ENCODE results near the gene CELF2.
"Not testable (repeated sequence)": the region's sequence is repeated elsewhere in the genome, so short reads cannot be mapped to it uniquely, and the experiment has no call there.

Gene CELF2

GRCh38 chr10:11345224-11346054 lies 327.8 kb downstream of the CELF2 start:
- Mint-ChIP-seq H3K4me3 (no peak overlapping the region), H3K9me3 (peaks cover 20% of the 10 kb centered on the region), H3K4me1 (peaks cover 13% of the 10 kb centered on the region), H3K36me3 (ENCODE audit: low read depth) (peaks cover 6% of the 10 kb centered on the region), H3K27me3 (ENCODE audit: low read depth, poor library complexity) (no peaks in the 10 kb centered on the region), H3K27ac (no peak overlapping the region)
- no peak for TF ChIP-seq CTCF (IDR thresholded peaks at IDR 0.05)
- no peak for DNase-seq

- H3K4me1 Mint-ChIP-seq; H3K27me3 Mint-ChIP-seq (ENCODE audit: low read depth, poor library complexity); DNase-seq; H3K36me3 Mint-ChIP-seq (ENCODE audit: low read depth); H3K27ac Mint-ChIP-seq; H3K4me3 Mint-ChIP-seq: not testable (repeated sequence)
- peaks cover 37% of the 10 kb centered on the region for H3K9me3 Mint-ChIP-seq
Observed at GRCh38 chr10:11347580-11347979, 329.9 kb downstream of the CELF2 start.

DNA sequence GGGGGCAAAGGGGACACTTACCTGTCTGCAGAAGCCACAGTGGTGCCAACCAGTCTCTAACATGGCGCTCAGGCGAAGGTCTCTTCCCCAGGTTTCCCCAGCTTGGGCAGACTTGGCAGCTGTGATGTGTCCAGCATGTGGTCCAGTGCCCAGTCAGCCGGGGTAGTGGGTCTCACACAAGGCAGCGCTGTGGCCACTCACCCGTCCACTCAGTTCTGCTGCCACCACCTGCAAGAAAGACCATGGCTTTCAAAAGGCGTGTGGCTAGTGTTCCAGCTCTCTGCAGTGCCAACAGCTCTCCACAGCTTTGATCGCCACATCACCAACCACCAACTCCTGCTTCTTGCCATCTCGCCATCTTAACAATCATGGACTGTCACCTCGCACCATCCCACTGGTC lies 334.1 kb downstream of the CELF2 start:
- Mint-ChIP-seq H3K4me1 (peaks cover 7% of the 10 kb centered on the region), H3K9me3 (peaks cover 46% of the 10 kb centered on the region), H3K27ac (no peak overlapping the region), H3K36me3 (ENCODE audit: low read depth) (peaks cover 6% of the 10 kb centered on the region), H3K27me3 (ENCODE audit: low read depth, poor library complexity) (no peaks in the 10 kb centered on the region), H3K4me3 (no peak overlapping the region)
- DNase-seq = no peak
- no peak for TF ChIP-seq CTCF (IDR thresholded peaks at IDR 0.05)

DNA sequence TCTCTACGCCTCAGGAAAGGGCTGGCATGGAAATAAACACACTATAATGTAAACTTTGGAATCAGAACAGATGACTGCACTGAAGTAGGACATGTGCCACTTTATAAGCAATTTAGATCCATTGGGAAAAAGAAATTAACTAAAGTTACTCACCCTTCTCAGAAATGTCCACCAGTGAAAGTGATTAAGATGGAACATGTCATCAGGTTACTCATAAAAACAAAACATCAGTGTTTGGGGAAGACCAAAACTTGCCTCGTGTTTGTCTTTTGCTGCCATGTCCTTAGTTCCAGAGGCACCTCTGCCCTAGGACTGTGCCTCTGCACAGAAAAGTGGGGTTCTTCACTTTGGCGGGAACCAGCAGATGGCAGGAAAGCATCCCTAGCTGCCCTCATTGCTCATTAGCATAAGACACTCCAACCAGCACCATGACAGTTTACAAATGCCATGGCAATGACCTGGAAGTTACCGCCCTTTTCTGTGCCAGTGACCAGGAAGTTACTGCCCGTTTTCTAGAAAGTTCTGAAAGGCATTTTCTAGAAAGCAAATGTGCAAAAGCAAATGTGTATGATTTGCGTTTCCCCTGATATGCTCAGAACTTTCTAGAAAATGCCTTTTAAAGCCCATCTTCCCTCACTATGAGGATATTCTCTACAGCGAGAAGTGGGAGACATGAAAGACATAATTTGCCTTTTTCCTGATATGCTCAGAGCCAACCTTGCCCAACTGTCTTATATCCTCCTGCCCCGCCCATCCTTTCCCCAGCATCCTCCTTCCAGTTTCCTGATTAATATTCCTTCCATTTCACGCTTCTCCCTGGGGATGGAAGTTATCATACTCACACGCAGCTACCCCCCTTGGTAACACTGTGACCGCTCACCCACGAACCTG lies 335.6 kb downstream of the CELF2 start:
- H3K27me3 Mint-ChIP-seq (ENCODE audit: low read depth, poor library complexity) = no peaks in the 10 kb centered on the region
- H3K27ac Mint-ChIP-seq = no peak overlapping the region
- H3K36me3 Mint-ChIP-seq (ENCODE audit: low read depth) = no peaks in the 10 kb centered on the region
- no peak for TF ChIP-seq CTCF (IDR thresholded peaks at IDR 0.05)
- H3K4me3 Mint-ChIP-seq = no peak overlapping the region
- H3K4me1 Mint-ChIP-seq = peaks cover 7% of the 10 kb centered on the region
- no peak for DNase-seq
- H3K9me3 Mint-ChIP-seq = peaks cover 36% of the 10 kb centered on the region

- no peak for TF ChIP-seq CTCF (IDR thresholded peaks at IDR 0.05)
- Mint-ChIP-seq H3K9me3 (peaks cover 46% of the 10 kb centered on the region), H3K36me3 (ENCODE audit: low read depth) (peaks cover 4% of the 10 kb centered on the region)
Observed at GRCh38 chr10:11354823-11355222, 337.2 kb downstream of the CELF2 start.

DNA sequence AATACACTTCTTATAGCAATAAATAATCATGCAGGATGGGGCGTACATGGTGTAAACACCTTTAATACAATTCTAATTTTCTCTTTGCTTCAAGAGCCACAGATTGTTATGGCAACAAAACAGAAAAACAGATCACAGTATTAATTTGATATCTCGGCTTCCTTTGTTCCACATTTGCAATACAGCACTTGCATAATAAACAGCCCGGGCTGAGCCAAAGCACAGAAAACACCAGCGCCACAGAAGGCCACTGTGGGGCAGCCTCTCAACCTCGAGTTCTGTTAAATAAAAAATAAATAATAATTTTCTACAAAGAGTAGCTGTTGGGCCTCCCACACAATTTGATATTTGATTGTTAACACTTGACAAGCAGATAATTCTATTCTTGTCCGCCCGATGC lies 337.9 kb downstream of the CELF2 start:
- Mint-ChIP-seq H3K27me3 (ENCODE audit: low read depth, poor library complexity) (no peaks in the 10 kb centered on the region), H3K27ac (no peak overlapping the region), H3K4me1 (no peaks in the 10 kb centered on the region), H3K9me3 (peaks cover 49% of the 10 kb centered on the region), H3K36me3 (ENCODE audit: low read depth) (peaks cover 4% of the 10 kb centered on the region), H3K4me3 (no peak overlapping the region)
- DNase-seq = no peak
- TF ChIP-seq CTCF (IDR thresholded peaks at IDR 0.05) = no peak

More at GRCh38 chr10:11354823-11355222, 337.2 kb downstream of the CELF2 start:
- peaks cover 2% of the 10 kb centered on the region for H3K4me1 Mint-ChIP-seq
- H3K27ac Mint-ChIP-seq = peak overlapping the region; percentile 47
- H3K4me3 Mint-ChIP-seq = no peak overlapping the region
- DNase-seq = no peak
- no peaks in the 10 kb centered on the region for H3K27me3 Mint-ChIP-seq (ENCODE audit: low read depth, poor library complexity)
